OCI-LY3 (cell line): ENCODE data around the gene TNFRSF21.

Experiments
- H2AFZ ChIP-seq: fragments of 200-600, 300-600 bp; shearing (Covaris generic); 2 replicates; pipeline ENCODE4 v1.6.0; 2014; ENCODE audit warnings: antibody characterized with exemption, low read depth, low read length
- H3K27ac ChIP-seq: fragments of 200-600, 300-600 bp; sonication (generic); 2 replicates; pipeline ENCODE4 v1.5.1; 2014; ENCODE audit warnings: mild to moderate bottlenecking, low read length, moderate library complexity, mixed read lengths
- H3K27me3 ChIP-seq: fragments of 200-600, 300-600 bp; sonication (generic); 2 replicates; pipeline ENCODE4 v1.6.1; 2014; ENCODE audit warnings: low read depth, low read length, mixed read lengths
- H3K36me3 ChIP-seq: fragments of 200-600, 300-600 bp; sonication (generic); replicated peaks from 2 replicates; pipeline ENCODE3; 2014; ENCODE audit warnings: low read depth, low read length, mixed read lengths
- H3K4me1 ChIP-seq: fragments of 300-600, 200-600 bp; sonication (generic); 2 replicates; pipeline ENCODE4 v1.6.1; 2014; ENCODE audit warnings: low read length, mixed read lengths
- H3K4me2 ChIP-seq: fragments of 200-600, 300-600 bp; sonication (generic); 2 replicates; pipeline ENCODE4 v1.6.1; 2014; ENCODE audit warnings: low read length, mixed read lengths
- H3K4me3 ChIP-seq: fragments of 300-600, 200-600 bp; sonication (generic); 2 replicates; pipeline ENCODE4 v1.5.1; 2014; ENCODE audit warnings: antibody characterized with exemption, mild to moderate bottlenecking, low read length, moderate library complexity
- H3K79me2 ChIP-seq: fragments of 300-600, 200-600 bp; shearing (Covaris generic); 2 replicates; pipeline ENCODE4 v1.6.1; 2014; ENCODE audit warnings: mild to moderate bottlenecking, low read length, mixed read lengths
- H3K9ac ChIP-seq: fragments of 300-600, 200-600 bp; shearing (Covaris generic); 2 replicates; pipeline ENCODE4 v1.6.0; 2014; ENCODE audit warnings: mild to moderate bottlenecking, low read length, moderate library complexity
- H3K9me3 ChIP-seq: fragments of 200-600, 300-600 bp; shearing (Covaris generic); 2 replicates; pipeline ENCODE4 v1.6.1; 2014; ENCODE audit warnings: low read length, mixed read lengths; ENCODE audit not compliant: insufficient read depth
- H4K20me1 ChIP-seq: fragments of 200-600, 300-600 bp; sonication (generic); 2 replicates; pipeline ENCODE4 v1.6.1; 2016; ENCODE audit warnings: low read length, mixed read lengths; ENCODE audit not compliant: insufficient read depth
- CTCF ChIP-seq: fragments of 200-600, 300-600 bp; sonication (generic); IDR thresholded peaks from 2 replicates; pipeline ENCODE4 v1.5.1; 2014; ENCODE audit warnings: antibody characterized with exemption, low read length, low read depth
- EZH2phosphoT487 ChIP-seq: fragments of 200-600 bp; shearing (Covaris generic); IDR thresholded peaks from 2 replicates; pipeline ENCODE4 v1.6.1; 2018; ENCODE audit warnings: antibody characterized with exemption, mixed run types, low read depth

The TNFRSF21 gene

GRCh38 chr6:47323887-47324286, 14.2 kb upstream of the TNFRSF21 start:
- TF ChIP-seq CTCF (no peak), EZH2phosphoT487 (no peak)
- Histone ChIP-seq H3K9ac (no peak overlapping the region), H3K27ac (no peak overlapping the region), H3K4me1 (no peaks in the 10 kb centered on the region), H3K36me3 (no peaks in the 10 kb centered on the region), H3K27me3 (no peaks in the 10 kb centered on the region; the same call in 1 of the 2 replicates), H4K20me1 (no peaks in the 10 kb centered on the region), H3K79me2 (no peaks in the 10 kb centered on the region), H3K4me2 (no peak overlapping the region), H2AFZ (no peak overlapping the region), H3K4me3 (no peak overlapping the region), H3K9me3 (no peaks in the 10 kb centered on the region)

- Histone ChIP-seq H2AFZ (no peak overlapping the region), H3K4me2 (no peak overlapping the region), H3K27ac (no peak overlapping the region), H3K36me3 (no peaks in the 10 kb centered on the region), H3K27me3 (no peaks in the 10 kb centered on the region; the same call in 1 of the 2 replicates), H3K9me3 (no peaks in the 10 kb centered on the region), H3K4me3 (no peak overlapping the region), H3K4me1 (no peaks in the 10 kb centered on the region), H3K79me2 (no peaks in the 10 kb centered on the region), H4K20me1 (no peaks in the 10 kb centered on the region), H3K9ac (no peak overlapping the region)
- TF ChIP-seq CTCF: no peak
- no peak for TF ChIP-seq EZH2phosphoT487
Measured at GRCh38 chr6:47323321-47323720, 13.6 kb upstream of the TNFRSF21 start.

- no peak overlapping the region for H2AFZ ChIP-seq
- H3K27me3 ChIP-seq: no peaks in the 10 kb centered on the region; the same call in 1 of the 2 replicates
- no peaks in the 10 kb centered on the region for H3K9me3 ChIP-seq
- H3K79me2 ChIP-seq: no peaks in the 10 kb centered on the region
- no peak overlapping the region for H3K4me2 ChIP-seq
- no peak overlapping the region for H3K9ac ChIP-seq
- no peak overlapping the region for H3K27ac ChIP-seq
- no peaks in the 10 kb centered on the region for H4K20me1 ChIP-seq
- no peaks in the 10 kb centered on the region for H3K4me1 ChIP-seq
- no peaks in the 10 kb centered on the region for H3K36me3 ChIP-seq
- H3K4me3 ChIP-seq: no peak overlapping the region
- TF ChIP-seq CTCF (no peak), EZH2phosphoT487 (no peak)
Measured at GRCh38 chr6:47321577-47321976, 11.9 kb upstream of the TNFRSF21 start.

GRCh38 chr6:47319867-47320266, 10.2 kb upstream of the TNFRSF21 start:
- no peaks in the 10 kb centered on the region for H3K4me1 ChIP-seq
- no peaks in the 10 kb centered on the region for H3K79me2 ChIP-seq
- H3K9me3 ChIP-seq: no peaks in the 10 kb centered on the region
- no peak overlapping the region for H3K4me2 ChIP-seq
- no peak overlapping the region for H3K27ac ChIP-seq
- no peaks in the 10 kb centered on the region; the same call in 1 of the 2 replicates for H3K27me3 ChIP-seq
- H3K9ac ChIP-seq: no peak overlapping the region
- H3K36me3 ChIP-seq: no peaks in the 10 kb centered on the region
- H3K4me3 ChIP-seq: no peak overlapping the region
- no peak overlapping the region for H2AFZ ChIP-seq
- no peaks in the 10 kb centered on the region for H4K20me1 ChIP-seq
- TF ChIP-seq EZH2phosphoT487: no peak
- no peak for TF ChIP-seq CTCF
